HG02610 (cell line): ENCODE data around the gene PYROXD2.
A peak's percentile ranks its signal among the peaks of the same experiment; 100 is the strongest.

ENCODE experiments used
- ATAC-seq: cut with Tn5 transposase; IDR thresholded peaks from one replicate; pipeline ENCODE4 v1.9.1; 2021; ENCODE audit warnings: mild to moderate bottlenecking, moderate library complexity; ENCODE audit not compliant: unreplicated experiment

The PYROXD2 gene

DNA sequence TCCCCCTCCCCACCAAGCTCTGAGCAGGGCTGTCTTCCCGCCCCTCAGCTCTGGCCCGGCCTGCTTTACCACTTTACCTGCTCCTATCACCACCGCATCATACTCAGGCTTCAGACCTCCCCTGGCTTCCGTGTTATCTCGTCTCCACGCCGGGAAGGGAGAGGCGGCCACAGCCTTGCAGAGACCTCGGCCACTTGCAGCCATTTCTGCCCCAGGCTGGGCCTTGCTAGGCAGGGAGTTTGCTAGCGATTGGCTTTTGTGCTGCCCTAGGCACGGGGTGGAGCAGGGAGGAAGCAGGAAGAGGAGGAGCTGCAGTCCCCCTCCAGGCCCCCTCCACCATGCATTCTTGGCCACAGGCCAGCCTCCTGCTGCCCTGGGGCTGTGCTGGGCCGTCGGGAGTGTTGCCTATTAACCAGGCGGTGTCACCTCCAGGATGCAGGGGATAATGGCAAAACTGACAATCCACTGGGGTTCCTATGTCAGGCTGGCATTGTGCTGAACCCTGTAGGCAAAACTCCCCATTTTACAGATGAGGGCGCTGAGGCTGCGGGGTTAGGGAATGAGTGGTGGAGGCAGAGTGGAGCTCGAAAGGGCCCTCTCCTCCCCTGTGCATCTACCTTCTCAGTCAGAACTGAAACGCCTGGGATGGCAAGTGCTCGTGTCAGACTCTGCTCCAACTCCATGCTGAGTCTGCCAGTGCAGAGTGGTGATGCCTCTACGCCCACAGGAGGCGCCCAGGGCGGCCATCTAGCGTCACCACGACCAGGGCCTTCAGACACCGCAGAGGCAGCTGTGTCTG, at the start of gene PYROXD2:
Gene PYROXD2 (minus strand): TSS at position 251 of the 799 bp plus-strand sequence. CDS start 47 bp downstream, at position 204.
- ATAC-seq, result peak; percentile 58

DNA sequence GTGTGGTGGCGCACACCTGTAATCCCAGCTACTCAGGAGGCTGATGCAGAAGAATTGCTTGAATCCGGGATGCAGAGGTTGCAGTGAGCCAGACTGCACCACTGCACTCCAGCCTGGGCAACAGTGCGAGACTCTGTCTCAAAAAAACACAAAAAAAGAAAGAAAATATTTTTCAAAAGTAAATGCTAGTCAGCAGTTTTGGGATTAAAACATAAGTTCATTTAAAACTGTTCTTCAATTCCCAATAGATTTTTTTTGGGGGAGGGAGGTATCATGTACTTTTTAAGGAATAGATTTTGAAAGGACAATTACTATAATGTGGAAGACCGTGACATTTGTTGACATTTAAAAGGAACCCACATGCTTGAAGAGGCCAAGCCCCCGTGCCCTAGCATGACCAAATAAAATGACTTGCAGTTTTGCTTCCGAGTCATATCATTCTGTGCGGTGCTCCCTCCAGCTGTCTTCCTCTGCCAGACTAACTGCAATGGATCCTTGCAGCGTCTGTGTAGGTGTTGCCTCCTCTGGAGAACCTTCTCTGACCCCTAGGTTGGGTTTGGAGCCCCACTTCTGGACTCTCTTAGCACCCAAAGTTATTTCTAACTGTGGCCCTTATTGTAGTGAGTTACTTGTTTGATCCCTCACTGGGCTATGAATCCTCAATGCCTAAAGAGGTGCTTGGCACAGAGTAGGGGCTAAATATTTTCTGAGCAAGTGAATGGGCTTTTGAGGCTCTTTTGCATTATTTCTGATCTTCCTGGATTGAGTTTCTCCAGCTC, 49.2 kb upstream of the PYROXD2 start:
- no peak for ATAC-seq

DNA sequence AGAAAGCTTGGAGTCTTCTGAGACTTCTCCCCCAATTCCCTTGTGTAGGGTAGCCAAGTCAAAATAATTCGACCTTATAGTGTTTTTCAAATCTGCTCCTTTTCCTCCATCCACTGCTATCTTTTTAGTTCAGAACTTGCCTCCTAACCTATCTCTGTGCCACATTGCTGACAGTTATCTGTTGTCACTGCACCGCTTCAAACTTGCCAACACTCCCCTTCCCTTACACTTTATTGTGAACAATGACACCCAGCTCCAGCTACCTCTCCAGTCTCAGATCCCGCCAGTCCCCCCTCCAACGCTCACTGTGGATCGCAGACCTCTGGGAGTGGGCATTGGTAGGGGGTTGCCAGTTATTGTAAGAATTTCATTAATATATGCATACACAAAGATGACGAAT, 48.0 kb upstream of the PYROXD2 start:
- ATAC-seq, result no peak

- ATAC-seq, result no peak
Measured at GRCh38 chr10:98461500-98461842, 46.5 kb upstream of the PYROXD2 start.

DNA sequence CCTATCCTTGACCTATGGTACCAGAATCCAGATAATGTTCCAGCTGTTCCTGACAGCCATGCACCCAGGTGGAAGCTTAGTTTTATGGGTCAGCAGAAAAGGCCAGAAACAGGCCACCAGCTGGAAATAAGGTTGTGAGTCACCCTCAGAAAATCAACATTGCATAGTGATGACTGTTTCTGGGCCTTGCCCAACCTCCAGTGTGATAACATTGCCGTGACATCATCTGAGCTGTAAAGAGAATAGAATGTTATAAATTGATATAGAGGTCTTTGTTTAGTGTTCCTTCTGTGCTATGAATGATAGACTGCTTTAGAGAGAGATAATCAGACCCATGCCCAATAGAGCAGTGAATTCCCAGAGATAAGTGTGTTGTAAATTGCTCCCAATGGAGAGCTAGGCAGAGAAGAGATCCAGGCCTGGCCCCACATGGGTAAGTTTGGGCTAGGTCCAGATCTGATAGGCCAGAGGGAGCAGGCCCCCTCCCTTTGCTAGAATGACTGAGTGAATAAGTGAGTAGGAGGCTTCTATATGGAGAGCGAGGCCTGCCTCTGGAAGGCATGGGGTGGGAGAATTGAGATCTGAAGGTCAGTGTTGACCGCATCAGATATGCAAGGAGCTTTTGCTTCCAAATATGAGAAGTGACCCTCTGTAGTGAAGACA, 46.0 kb upstream of the PYROXD2 start:
- no peak for ATAC-seq

GRCh38 chr10:98458809-98459784, 44.1 kb upstream of the PYROXD2 start:
- ATAC-seq, result no peak

- no peak for ATAC-seq
Measured at GRCh38 chr10:98457721-98458120, 42.7 kb upstream of the PYROXD2 start.

GRCh38 chr10:98456686-98457482, 41.9 kb upstream of the PYROXD2 start:
- ATAC-seq, result no peak

- ATAC-seq, result no peak
Measured at GRCh38 chr10:98456043-98456570, 41.1 kb upstream of the PYROXD2 start.

DNA sequence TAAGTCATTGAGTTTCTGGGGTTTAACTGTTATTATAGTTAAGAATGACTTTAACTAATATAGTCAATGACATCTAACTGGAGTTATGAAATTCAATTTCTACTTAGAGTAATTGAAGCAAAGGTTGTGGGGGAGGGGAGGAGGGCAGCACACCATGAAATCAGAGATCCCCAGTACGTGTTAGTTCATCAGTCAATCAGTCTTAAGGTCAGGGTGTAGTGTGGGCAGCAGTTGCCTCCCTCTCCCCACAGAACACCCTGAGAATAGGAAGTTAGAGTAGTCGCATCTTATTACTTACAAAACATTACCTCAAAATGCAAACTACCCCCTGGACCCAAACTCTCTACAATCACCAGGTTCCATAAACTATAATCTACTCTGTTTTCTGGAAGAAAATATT, 38.7 kb upstream of the PYROXD2 start:
- no peak for ATAC-seq

DNA sequence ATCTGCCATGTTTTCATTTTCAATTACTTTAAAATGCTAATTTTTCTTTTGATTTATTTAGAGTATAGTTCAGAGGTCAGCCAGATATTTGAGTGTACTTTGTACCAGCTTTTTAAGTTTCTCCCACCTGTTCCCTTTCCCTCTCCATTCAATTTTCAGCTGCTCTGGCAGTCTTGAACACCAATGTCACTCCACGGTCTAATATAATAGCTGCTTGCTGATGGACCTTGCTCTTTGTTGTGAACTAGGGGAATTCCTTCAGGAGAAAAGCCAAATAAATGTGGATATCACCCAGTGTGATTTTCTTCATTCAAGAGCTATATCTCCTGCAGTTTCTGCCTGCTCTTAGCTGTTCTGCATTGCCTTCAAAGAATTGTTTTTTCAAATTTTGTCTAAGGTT, 35.6 kb upstream of the PYROXD2 start:
- ATAC-seq, result no peak

DNA sequence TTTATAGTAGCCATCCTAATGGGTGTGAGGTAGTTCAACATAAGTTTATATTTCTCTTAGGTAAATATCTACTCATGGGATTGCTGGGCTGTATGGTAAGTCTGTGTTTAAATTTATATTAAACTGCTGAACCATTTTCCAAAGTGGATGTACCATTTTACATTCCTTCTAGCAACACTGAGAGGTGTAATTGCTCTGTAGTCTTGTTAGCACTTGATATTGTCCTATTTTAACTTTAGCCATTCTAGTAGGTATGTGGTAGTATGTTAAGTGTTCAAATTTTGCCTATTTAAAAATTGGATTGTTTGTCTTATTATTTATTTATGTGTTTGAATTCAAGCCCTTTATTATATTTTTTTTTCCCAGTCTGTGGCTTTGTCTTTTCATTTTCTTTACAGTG, 34.3 kb upstream of the PYROXD2 start:
- ATAC-seq, result no peak

- peak; percentile 91 for ATAC-seq
Measured at GRCh38 chr10:98446661-98447221, 31.8 kb upstream of the PYROXD2 start, which contains the start of gene HPS1. HPS1 (minus strand) TSS chr10:98446935; CDS start chr10:98443240, 3,695 bp downstream.

- peak; percentile 17 for ATAC-seq
Measured at GRCh38 chr10:98446151-98446660, 31.2 kb upstream of the PYROXD2 start.

- no peak for ATAC-seq
Measured at GRCh38 chr10:98445200-98445812, 30.3 kb upstream of the PYROXD2 start.

DNA sequence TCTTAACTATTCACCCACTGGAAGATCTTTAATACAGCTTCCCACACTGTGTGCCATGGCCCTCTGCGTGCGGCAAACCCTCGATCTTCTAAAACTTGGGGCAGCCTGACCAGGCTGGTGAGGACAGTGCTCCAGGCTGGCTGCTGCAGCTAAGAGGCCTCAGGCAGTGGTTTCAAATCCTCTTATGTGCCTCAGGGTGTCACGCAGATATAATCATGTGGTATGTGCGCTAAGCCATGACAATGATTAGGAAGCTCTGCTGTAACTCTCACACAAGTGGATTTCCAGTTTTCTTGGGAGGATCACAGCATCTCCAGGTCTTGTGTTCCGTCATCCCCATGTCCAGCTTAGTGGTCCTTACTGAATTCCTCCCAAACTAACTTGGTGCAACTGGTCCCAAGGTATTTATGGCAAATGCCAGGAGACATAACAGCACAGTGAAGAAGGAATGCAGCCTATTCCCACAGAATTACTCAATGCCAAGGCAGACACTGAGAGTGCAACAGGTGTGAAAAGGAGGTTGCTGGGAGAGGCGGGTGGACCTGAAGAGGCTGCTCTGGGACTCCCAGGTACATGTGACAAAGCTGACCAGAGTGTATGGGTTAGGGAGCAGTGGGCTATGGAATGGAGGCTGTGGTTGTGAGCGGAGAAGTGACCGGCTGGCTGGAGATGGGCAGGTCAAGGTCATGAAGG, 29.5 kb upstream of the PYROXD2 start:
- ATAC-seq, result peak; percentile 34

- no peak for ATAC-seq
Measured at GRCh38 chr10:98438715-98439114, 23.7 kb upstream of the PYROXD2 start.

DNA sequence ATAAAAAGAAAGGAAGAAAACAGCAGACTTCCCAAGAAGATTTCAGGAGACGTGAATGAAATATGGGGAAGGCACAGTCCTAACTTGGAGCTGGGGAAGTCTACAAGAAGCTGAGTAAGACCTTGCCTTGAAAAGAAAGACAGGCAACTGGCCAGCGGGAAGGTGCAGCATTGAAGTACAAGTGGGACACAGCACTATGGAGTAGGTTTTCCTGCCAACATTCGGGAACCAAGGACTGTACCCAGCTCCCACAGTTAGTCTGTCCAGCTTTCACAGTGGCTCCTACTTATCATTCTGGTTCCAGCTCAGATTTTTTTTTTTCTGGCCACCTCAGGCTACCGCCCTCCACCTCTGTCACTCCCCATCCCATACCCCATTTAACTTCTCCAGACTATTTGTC, 21.7 kb upstream of the PYROXD2 start:
- no peak for ATAC-seq
